ENCODE data around the gene SETX. TPM values are rescaled to one million over a fixed set of nuclear protein-coding genes. Genes with fewer than 3 reads are reported as not detected.
A peak's percentile ranks its signal among the peaks of the same experiment; 100 is the strongest.

SETX gene
- total and polyA plus RNA-seq, 2 of the 13 experiments (the other 11 are each of a cell fraction or from before 2014, with no cell fraction given), result 13.2 to 39.0 TPM

GRCh38 chr9:132354637-132355355 is at the start of gene SETX (continued):
- TF ChIP-seq IKZF4 (CRISPR knock-in tag; IDR thresholded peaks at IDR 0.05; ENCODE audit: borderline replicate concordance, low read depth, not compliant biosample characterization) (no peak), REPIN1 (CRISPR knock-in tag; IDR thresholded peaks at IDR 0.05; ENCODE audit: borderline replicate concordance, low read depth) (peak; percentile 37; the same call in 1 of the 2 replicates), MTA1 (CRISPR knock-in tag; IDR thresholded peaks at IDR 0.05; ENCODE audit: borderline replicate concordance) (0 out of 2 replicates have a peak, but pooled peaks have one; percentile 18), ZNF3 (CRISPR knock-in tag; IDR thresholded peaks at IDR 0.05) (no peak), STAG1 (CRISPR knock-in tag; IDR thresholded peaks at IDR 0.05) (no peak), ZNF776 (CRISPR knock-in tag; IDR thresholded peaks at IDR 0.05) (peak; percentile 80; the same call in 1 of the 2 replicates), TFE3 (CRISPR knock-in tag; IDR thresholded peaks at IDR 0.05) (no peak), FOXJ3 (CRISPR knock-in tag; IDR thresholded peaks at IDR 0.05; ENCODE audit: borderline replicate concordance) (no peak), GFI1 (CRISPR knock-in tag; IDR thresholded peaks at IDR 0.05; ENCODE audit: borderline replicate concordance) (no peak), IRX3 (CRISPR knock-in tag; IDR thresholded peaks at IDR 0.05; ENCODE audit: borderline replicate concordance, low read depth) (no peak), SNRNP70 (IDR thresholded peaks at IDR 0.05; ENCODE audit: low read depth, low read length) (no peak), PHF21A (CRISPR knock-in tag; IDR thresholded peaks at IDR 0.05) (peak; percentile 66; the same call in 1 of the 2 replicates), ZNF749 (CRISPR knock-in tag; IDR thresholded peaks at IDR 0.05; ENCODE audit: borderline replicate concordance) (no peak), BRF2 (CRISPR knock-in tag; IDR thresholded peaks at IDR 0.05) (no peak), IRF2 (CRISPR knock-in tag; IDR thresholded peaks at IDR 0.05) (0 out of 2 replicates have a peak, but pooled peaks have one; percentile 18), NR0B2 (CRISPR knock-in tag; IDR thresholded peaks at IDR 0.05) (no peak; the same call in 1 of the 2 replicates), ZNF512 (CRISPR knock-in tag; IDR thresholded peaks at IDR 0.05) (no peak), DR1 (CRISPR knock-in tag; IDR thresholded peaks at IDR 0.05) (peak; percentile 86; the same call in 1 of the 2 replicates), IKZF1 (IDR thresholded peaks at IDR 0.05) (no peak), PCBP1 (IDR thresholded peaks at IDR 0.05; ENCODE audit: borderline replicate concordance, low read depth, low read length) (no peak)
- TF ChIP-seq, protein P1, sequence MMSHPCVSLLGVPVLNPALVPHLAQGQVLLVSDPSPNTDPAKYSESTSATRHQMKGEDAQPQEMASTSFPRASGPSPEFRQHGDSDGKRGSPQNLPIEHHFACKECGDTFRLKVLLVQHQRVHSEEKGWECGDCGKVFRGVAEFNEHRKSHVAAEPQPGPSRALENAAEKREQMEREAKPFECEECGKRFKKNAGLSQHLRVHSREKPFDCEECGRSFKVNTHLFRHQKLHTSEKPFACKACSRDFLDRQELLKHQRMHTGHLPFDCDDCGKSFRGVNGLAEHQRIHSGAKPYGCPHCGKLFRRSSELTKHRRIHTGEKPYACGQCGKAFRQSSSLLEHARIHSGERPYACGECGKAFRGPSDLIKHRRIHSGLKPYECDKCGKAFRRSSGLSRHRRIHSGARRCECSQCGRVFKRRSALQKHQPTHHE (CRISPR knock-in tag; IDR thresholded peaks at IDR 0.05; ENCODE audit: borderline replicate concordance), result peak; percentile 78; the same call in 1 of the 2 replicates
